PC-9 (cell line): Measurements from ENCODE around the gene COPS2. TPM values are rescaled to one million over a fixed set of nuclear protein-coding genes. Genes with fewer than 3 reads are reported as not detected.

Experiments used
- BruUV-seq: library from RNA; stranded (reverse); fragments of 400-500 nt; replicated peaks from 2 replicates; lab custom pipeline; 2021; lab: Mats Ljungman, UMichigan
- CTCF ChIA-PET: fragments of 300-600 bp; sonication (Branson Sonifier 250); formaldehyde crosslinking; loops from one replicate; lab custom pipeline; 2022; ENCODE audit warnings: antibody characterized with exemption; lab: Charles Lee
- POLR2A ChIA-PET: fragments of 300-600 bp; sonication (Branson Sonifier 250); formaldehyde crosslinking; loops from one replicate; lab custom pipeline; 2022; ENCODE audit warnings: antibody characterized with exemption; ENCODE audit not compliant: unreplicated experiment; lab: Charles Lee
- DNase-seq, 2 experiments: peaks; one replicate each; pipeline versions ENCODE4 v3.0.0 to v3.0.0-alpha.2; 2015 to 2022; ENCODE audit warnings: mixed read lengths in 1 of 2
- H2AFZ ChIP-seq: fragments of 200-600 bp; sonication (generic); 2 replicates; pipeline ENCODE4 v1.8.1; 2017; ENCODE audit warnings: antibody characterized with exemption
- H3F3A ChIP-seq: fragments of 200-600 bp; sonication (generic); 2 replicates; pipeline ENCODE4 v1.8.1; 2017; ENCODE audit warnings: antibody characterized with exemption, mild to moderate bottlenecking, low read depth; ENCODE audit not compliant: insufficient read depth
- H3K27ac ChIP-seq: fragments of 200-600 bp; sonication (generic); 2 replicates; pipeline ENCODE4 v1.6.1; 2016; ENCODE audit warnings: mixed run types
- H3K27me3 ChIP-seq: fragments of 200-600 bp; sonication (generic); 2 replicates; pipeline ENCODE4 v1.6.1; 2016; ENCODE audit warnings: low read depth, mixed run types; ENCODE audit not compliant: insufficient read depth
- H3K36me3 ChIP-seq: fragments of 200-600 bp; sonication (generic); 2 replicates; pipeline ENCODE4 v1.6.1; 2016; ENCODE audit warnings: low read depth, mixed run types
- H3K4me1 ChIP-seq: fragments of 200-600 bp; sonication (generic); replicated peaks from 2 replicates; pipeline ENCODE4 v1.6.1; 2016; ENCODE audit warnings: mixed run types; ENCODE audit not compliant: insufficient read depth
- H3K4me2 ChIP-seq: fragments of 200-600 bp; sonication (generic); 2 replicates; pipeline ENCODE4 v1.6.1; 2017; ENCODE audit warnings: mixed run types
- H3K4me3 ChIP-seq: fragments of 200-600 bp; sonication (generic); 2 replicates; pipeline ENCODE4 v1.6.1; 2016; ENCODE audit warnings: mixed run types
- H3K79me2 ChIP-seq: fragments of 200-600 bp; sonication (generic); 2 replicates; pipeline ENCODE4 v1.6.1; 2017; ENCODE audit warnings: low read depth, mixed run types
- H3K9me2 ChIP-seq: fragments of 200-600 bp; sonication (generic); 2 replicates; pipeline ENCODE4 v1.8.1; 2017; ENCODE audit warnings: mild to moderate bottlenecking; ENCODE audit not compliant: insufficient read depth
- H3K9me3 ChIP-seq: fragments of 200-600 bp; sonication (generic); 2 replicates; pipeline ENCODE4 v1.8.1; 2016; ENCODE audit warnings: low read depth; ENCODE audit not compliant: insufficient read depth
- H4K20me1 ChIP-seq: fragments of 200-600 bp; sonication (generic); 2 replicates; pipeline ENCODE4 v1.8.1; 2017; ENCODE audit not compliant: insufficient read depth
- EZH2 ChIP-seq: fragments of 200-600 bp; sonication (generic); IDR thresholded peaks from 2 replicates; pipeline ENCODE4 v1.8.0; 2017; ENCODE audit warnings: antibody characterized with exemption, low read depth
- intact Hi-C: fragments of 100-400 bp; cut with micrococcal nuclease; formaldehyde crosslinking; loops from one replicate; pipeline ENCODE4 v1.10.0; 2022; ENCODE audit not compliant: unreplicated experiment
- total RNA-seq: library from RNA; stranded (reverse); gene quantifications from 2 replicates; pipeline ENCODE4 v1.2.3, GENCODE V29; 2021
- TF ChIP-seq, protein P1 (sequence below): fragments of 200-600 bp; sonication (generic); conservative IDR thresholded peaks from 2 replicates; pipeline ENCODE4 v1.6.1; 2017; ENCODE audit warnings: mixed run types, antibody characterized with exemption, mild to moderate bottlenecking, moderate library complexity

Gene COPS2
- total RNA-seq, 1 experiment from 2014 or later = 71.8 TPM

DNA sequence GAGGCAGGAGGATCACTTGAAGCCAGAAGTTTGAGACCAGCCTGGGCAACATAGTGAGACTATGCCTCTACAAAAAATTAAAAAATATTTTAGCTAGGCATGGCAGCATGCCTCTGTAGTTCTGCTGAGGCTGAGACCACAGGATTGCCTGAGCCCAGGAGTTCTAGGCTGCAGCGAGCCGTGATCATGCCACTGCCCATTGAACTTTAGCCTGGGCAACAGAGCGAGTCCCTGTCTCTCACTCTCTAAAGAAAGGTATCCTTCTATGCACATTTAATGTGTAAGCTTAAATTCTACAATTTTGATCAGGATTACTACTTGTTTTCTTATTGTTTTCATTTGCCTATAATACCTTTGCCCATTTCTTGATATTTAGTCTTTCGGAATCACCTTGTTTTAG is 41.5 kb upstream of the COPS2 start:
- no peak for TF ChIP-seq EZH2
- TF ChIP-seq, protein P1, sequence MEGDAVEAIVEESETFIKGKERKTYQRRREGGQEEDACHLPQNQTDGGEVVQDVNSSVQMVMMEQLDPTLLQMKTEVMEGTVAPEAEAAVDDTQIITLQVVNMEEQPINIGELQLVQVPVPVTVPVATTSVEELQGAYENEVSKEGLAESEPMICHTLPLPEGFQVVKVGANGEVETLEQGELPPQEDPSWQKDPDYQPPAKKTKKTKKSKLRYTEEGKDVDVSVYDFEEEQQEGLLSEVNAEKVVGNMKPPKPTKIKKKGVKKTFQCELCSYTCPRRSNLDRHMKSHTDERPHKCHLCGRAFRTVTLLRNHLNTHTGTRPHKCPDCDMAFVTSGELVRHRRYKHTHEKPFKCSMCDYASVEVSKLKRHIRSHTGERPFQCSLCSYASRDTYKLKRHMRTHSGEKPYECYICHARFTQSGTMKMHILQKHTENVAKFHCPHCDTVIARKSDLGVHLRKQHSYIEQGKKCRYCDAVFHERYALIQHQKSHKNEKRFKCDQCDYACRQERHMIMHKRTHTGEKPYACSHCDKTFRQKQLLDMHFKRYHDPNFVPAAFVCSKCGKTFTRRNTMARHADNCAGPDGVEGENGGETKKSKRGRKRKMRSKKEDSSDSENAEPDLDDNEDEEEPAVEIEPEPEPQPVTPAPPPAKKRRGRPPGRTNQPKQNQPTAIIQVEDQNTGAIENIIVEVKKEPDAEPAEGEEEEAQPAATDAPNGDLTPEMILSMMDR = no peak
- Histone ChIP-seq H3K27ac (no peak overlapping the region), H3K4me1 (no peaks in the 10 kb centered on the region), H3K27me3 (no peaks in the 10 kb centered on the region), H3K4me2 (no peak overlapping the region), H3F3A (no peaks in the 10 kb centered on the region), H3K79me2 (no peaks in the 10 kb centered on the region), H4K20me1 (no peaks in the 10 kb centered on the region), H3K9me2 (no peaks in the 10 kb centered on the region), H3K9me3 (no peaks in the 10 kb centered on the region), H3K36me3 (no peaks in the 10 kb centered on the region), H2AFZ (no peak overlapping the region), H3K4me3 (no peak overlapping the region)
- DNase-seq = no peak
- no TSS peak for BruUV-seq
- POLR2A ChIA-PET = no interaction called here
- intact Hi-C loops = no loop called here
- CTCF ChIA-PET = no interaction called here

DNA sequence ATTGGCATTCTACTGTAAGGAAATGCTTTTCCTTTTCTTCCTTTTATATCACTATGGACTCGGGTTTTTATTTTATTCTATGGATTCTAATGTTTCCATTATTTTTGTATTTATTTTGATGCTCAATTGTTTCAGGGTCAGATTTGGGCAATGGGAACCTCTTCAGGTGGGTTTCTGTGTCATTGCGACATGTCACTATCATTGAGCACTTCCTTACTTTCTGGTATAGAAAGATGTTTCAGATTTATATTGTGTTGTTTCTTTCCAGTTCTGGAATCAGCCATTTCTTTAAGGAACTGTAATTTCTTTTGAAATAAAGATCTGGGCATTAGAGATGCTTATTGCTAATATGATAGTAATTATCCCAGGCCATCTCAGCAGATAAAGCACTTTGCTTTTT is 36.5 kb upstream of the COPS2 start:
- no peak overlapping the region for H3K4me3 ChIP-seq
- ChIA-PET CTCF (no interaction called here), POLR2A (no interaction called here)
- H3K27me3 ChIP-seq = no peaks in the 10 kb centered on the region
- no peak for DNase-seq
- TF ChIP-seq, protein P1 = no peak
- TF ChIP-seq EZH2 = no peak
- intact Hi-C loops = no loop called here
- H3K79me2 ChIP-seq = no peaks in the 10 kb centered on the region
- H3K36me3 ChIP-seq = no peaks in the 10 kb centered on the region
- no peak overlapping the region for H3K27ac ChIP-seq
- H2AFZ ChIP-seq = no peak overlapping the region
- H3K4me1 ChIP-seq = no peaks in the 10 kb centered on the region
- BruUV-seq = no TSS peak
- H3K9me3 ChIP-seq = no peaks in the 10 kb centered on the region
- H3K4me2 ChIP-seq = no peak overlapping the region
- no peaks in the 10 kb centered on the region for H3K9me2 ChIP-seq
- H4K20me1 ChIP-seq = no peaks in the 10 kb centered on the region
- H3F3A ChIP-seq = no peaks in the 10 kb centered on the region

DNA sequence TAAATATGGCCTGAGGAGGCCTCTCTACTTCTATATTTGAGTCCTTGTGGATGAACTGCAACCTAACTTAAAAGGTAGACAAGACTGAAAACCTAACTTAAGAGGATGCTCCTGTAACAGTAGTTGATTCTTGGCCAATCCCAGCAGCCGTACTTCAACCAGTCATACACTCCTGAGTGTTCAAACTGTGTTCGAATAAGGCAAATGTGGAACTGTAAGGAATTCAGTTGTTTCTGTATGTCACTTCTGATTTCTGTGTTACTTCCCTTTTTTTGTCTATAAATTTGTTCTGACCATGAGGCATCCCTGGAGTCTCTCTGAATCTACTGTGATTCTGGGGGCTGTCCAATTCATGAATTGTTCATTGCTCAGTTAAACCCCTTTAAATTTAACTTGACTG is 35.2 kb upstream of the COPS2 start:
- intact Hi-C loops = no loop called here
- TF ChIP-seq EZH2 = no peak
- POLR2A ChIA-PET = no interaction called here

DNA sequence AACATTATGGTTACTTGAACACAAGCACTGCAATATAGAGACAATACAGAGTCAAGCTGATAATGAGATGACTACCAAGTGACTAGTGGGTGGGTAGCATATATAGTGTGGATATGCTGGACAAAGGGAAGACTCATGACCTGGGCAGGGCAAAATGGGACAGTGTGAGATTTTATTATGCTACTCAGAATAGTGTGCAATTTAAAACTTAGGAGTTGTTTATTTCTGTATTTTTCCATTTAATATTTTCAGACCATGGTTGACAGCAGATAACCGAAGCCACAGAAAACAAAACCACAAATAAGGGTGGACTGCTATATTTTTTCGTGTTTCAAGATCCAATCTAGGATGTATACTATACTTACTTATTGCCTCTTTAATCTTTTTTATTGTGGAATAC is 34.2 kb upstream of the COPS2 start:
- no peak for DNase-seq
- POLR2A ChIA-PET = no interaction called here
- Histone ChIP-seq H3K9me2 (no peaks in the 10 kb centered on the region), H2AFZ (no peak overlapping the region), H3K79me2 (no peaks in the 10 kb centered on the region), H3K27ac (no peak overlapping the region), H3K4me1 (no peaks in the 10 kb centered on the region), H4K20me1 (no peaks in the 10 kb centered on the region), H3K4me3 (no peak overlapping the region), H3K36me3 (no peaks in the 10 kb centered on the region), H3K27me3 (no peaks in the 10 kb centered on the region), H3K4me2 (no peak overlapping the region), H3F3A (no peaks in the 10 kb centered on the region), H3K9me3 (no peaks in the 10 kb centered on the region)
- CTCF ChIA-PET = no interaction called here
- BruUV-seq = no TSS peak
- TF ChIP-seq, protein P1 = no peak
- intact Hi-C loops = no loop called here

More for the DNA sequence above, 35.2 kb upstream of the COPS2 start:
- no peaks in the 10 kb centered on the region for H4K20me1 ChIP-seq
- no peak overlapping the region for H3K4me2 ChIP-seq
- no peak overlapping the region for H3K27ac ChIP-seq
- BruUV-seq = no TSS peak
- no peaks in the 10 kb centered on the region for H3K27me3 ChIP-seq
- H3K4me3 ChIP-seq = no peak overlapping the region
- H3K4me1 ChIP-seq = no peaks in the 10 kb centered on the region
- H2AFZ ChIP-seq = no peak overlapping the region
- H3K9me2 ChIP-seq = no peaks in the 10 kb centered on the region
- DNase-seq = no peak
- no peaks in the 10 kb centered on the region for H3K79me2 ChIP-seq
- no peaks in the 10 kb centered on the region for H3K36me3 ChIP-seq
- no peaks in the 10 kb centered on the region for H3K9me3 ChIP-seq
- H3F3A ChIP-seq = no peaks in the 10 kb centered on the region
- CTCF ChIA-PET = no interaction called here
